ENCODE data around the gene OR7A10. TPM values are rescaled to one million over a fixed set of nuclear protein-coding genes. Genes with fewer than 3 reads are reported as not detected.

The OR7A10 gene
- total RNA-seq (not detected in 2 replicates), polyA plus RNA-seq (not detected in 2 replicates)

DNA sequence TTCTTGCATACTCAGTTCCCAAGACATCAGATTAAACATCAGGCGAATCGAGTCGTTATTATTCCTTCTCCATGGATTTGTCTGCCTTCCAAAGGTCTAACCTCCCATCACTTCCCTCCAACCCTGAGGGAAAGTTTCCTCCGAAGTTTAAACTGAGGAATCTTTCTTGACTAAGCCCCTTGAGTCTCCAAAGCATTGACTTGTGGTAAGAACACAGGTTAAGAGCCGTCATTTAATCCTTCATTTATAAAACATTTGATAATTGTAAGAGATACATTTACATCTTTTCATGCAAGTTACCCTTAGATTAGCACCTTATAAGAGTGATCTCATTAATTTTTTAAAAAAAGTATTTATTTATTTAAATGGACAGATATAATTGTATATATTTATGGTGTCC is at the start of gene OR7A10:
Gene OR7A10 (minus strand): TSS at position 101 of the 400 bp plus-strand sequence. CDS start 7,045 bp downstream, outside the sequence.
- Histone ChIP-seq H3K9me2 (replicated peaks; ENCODE audit: insufficient read depth) (no peaks in the 10 kb centered on the region), H3K4me1 (ENCODE audit: insufficient read depth) (no peaks in the 10 kb centered on the region), H3K4me2 (no peak within 1 kb of the TSS), H3K79me2 (no peaks in the 10 kb centered on the region), H2AFZ (no peak within 1 kb of the TSS), H4K20me1 (ENCODE audit: insufficient read depth, poor library complexity, severe bottlenecking) (no peaks in the 10 kb centered on the region), H3K27me3 (no peaks in the 10 kb centered on the region), H3K9me3 (ENCODE audit: low read depth) (no peaks in the 10 kb centered on the region), H3K36me3 (replicated peaks; ENCODE audit: insufficient read depth, low read depth) (no peaks in the 10 kb centered on the region), H3K4me3 (no peak within 1 kb of the TSS), H3K27ac (no peak within 1 kb of the TSS)
- TF ChIP-seq EZH2phosphoT487 (IDR thresholded peaks at IDR 0.05; ENCODE audit: low read depth, severe bottlenecking, unreplicated experiment) (no peak), EZH2 (IDR thresholded peaks at IDR 0.05; ENCODE audit: borderline replicate concordance) (no peak)
- TF ChIP-seq, protein P1, sequence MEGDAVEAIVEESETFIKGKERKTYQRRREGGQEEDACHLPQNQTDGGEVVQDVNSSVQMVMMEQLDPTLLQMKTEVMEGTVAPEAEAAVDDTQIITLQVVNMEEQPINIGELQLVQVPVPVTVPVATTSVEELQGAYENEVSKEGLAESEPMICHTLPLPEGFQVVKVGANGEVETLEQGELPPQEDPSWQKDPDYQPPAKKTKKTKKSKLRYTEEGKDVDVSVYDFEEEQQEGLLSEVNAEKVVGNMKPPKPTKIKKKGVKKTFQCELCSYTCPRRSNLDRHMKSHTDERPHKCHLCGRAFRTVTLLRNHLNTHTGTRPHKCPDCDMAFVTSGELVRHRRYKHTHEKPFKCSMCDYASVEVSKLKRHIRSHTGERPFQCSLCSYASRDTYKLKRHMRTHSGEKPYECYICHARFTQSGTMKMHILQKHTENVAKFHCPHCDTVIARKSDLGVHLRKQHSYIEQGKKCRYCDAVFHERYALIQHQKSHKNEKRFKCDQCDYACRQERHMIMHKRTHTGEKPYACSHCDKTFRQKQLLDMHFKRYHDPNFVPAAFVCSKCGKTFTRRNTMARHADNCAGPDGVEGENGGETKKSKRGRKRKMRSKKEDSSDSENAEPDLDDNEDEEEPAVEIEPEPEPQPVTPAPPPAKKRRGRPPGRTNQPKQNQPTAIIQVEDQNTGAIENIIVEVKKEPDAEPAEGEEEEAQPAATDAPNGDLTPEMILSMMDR (IDR thresholded peaks at IDR 0.05; ENCODE audit: poor library complexity), result no peak
- DNase-seq (ENCODE audit: low spot score), result no peak
- WGBS (ENCODE audit: low lambda C conversion rate, missing lambda C conversion rate), result 70% methylated on average over 5 of the region's 5 CpGs

DNA sequence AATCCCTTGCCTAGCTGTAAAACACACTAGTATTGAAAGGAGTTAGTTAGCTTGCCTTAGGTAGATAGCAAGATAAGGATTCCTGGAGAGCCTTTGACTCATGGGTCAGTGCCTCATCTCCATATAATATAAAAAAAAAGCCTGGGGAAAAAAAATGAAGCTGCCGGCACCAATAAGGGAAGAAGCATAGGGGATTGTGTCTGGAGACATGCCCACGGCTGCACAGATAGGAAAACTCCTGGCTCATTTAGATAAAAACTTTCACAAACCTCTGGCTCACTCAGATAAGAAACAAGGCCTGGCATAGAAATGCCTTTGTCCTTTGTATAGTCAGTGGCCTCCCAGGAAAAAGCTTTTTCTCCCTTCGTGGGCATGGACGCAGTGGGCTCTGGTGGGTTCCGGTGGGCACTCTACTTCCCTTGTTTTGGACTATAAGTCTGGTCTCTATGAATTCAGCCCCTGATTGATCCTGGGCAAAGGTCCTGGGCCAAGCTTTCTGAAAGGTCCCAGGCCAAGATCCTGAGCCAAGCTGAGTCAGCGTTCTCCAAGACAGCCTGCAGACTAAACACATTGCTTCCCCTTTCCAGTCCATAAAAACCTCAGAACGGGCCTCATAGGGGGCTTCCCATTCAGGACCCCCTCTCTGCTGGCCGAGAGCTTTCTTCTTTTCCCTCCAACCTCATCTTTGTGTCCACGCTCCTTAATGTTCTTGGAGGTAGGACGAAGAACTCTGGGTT is 42.1 kb upstream of the OR7A10 start:
- no peaks in the 10 kb centered on the region for H3K4me1 ChIP-seq (ENCODE audit: insufficient read depth)
- H3K9me3 ChIP-seq (ENCODE audit: low read depth), result no peaks in the 10 kb centered on the region
- H3K4me2 ChIP-seq, result no peak overlapping the region
- no peaks in the 10 kb centered on the region for H3K27me3 ChIP-seq
- no peak overlapping the region for H2AFZ ChIP-seq
- H3K27ac ChIP-seq, result no peak overlapping the region
- no peaks in the 10 kb centered on the region for H4K20me1 ChIP-seq (ENCODE audit: insufficient read depth, poor library complexity, severe bottlenecking)
- no peak for TF ChIP-seq EZH2phosphoT487 (IDR thresholded peaks at IDR 0.05; ENCODE audit: low read depth, severe bottlenecking, unreplicated experiment)
- TF ChIP-seq, protein P1 (IDR thresholded peaks at IDR 0.05; ENCODE audit: poor library complexity), result no peak
- no peak for TF ChIP-seq EZH2 (IDR thresholded peaks at IDR 0.05; ENCODE audit: borderline replicate concordance)
- no peaks in the 10 kb centered on the region for H3K79me2 ChIP-seq
- no peaks in the 10 kb centered on the region for H3K36me3 ChIP-seq (replicated peaks; ENCODE audit: insufficient read depth, low read depth)
- WGBS (ENCODE audit: low lambda C conversion rate, missing lambda C conversion rate), result 75% methylated on average over 10 of the region's 10 CpGs
- no peak for DNase-seq (ENCODE audit: low spot score)
- no peak overlapping the region for H3K4me3 ChIP-seq
- no peaks in the 10 kb centered on the region for H3K9me2 ChIP-seq (replicated peaks; ENCODE audit: insufficient read depth)

DNA sequence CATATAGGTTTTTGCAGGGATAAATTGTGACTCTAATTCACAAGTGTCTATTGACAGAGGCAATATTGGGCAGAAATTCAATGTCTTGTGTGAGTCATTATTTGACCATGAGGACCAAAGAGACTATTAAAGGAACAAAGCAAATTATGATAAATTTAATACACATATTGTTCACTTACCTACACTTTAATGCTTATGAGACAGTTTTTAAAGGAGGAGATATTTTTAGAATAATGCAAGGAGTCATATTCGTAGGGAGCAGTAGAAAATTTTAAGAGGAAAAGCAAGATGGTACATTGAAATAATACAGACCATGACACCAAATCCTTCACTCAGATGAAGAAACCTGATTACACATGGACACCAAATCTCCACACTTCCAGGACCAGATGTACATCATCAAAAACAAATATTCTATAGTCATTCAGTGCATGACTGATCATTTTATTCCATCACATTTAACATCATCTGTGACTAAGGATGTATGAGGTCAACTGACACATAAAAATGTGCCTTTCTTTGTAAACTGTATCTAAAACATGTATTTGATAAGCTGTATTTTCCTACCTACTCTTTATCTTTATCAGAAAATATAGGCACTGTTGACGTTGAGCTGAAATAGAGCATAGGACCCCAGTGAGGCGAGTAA is 41.4 kb upstream of the OR7A10 start:
- H2AFZ ChIP-seq, result no peak overlapping the region
- 67% methylated on average over 3 of the region's 3 CpGs for WGBS (ENCODE audit: low lambda C conversion rate, missing lambda C conversion rate)

More for the DNA sequence above, 41.4 kb upstream of the OR7A10 start:
- Histone ChIP-seq H3K9me3 (ENCODE audit: low read depth) (no peaks in the 10 kb centered on the region), H3K4me1 (ENCODE audit: insufficient read depth) (no peaks in the 10 kb centered on the region), H3K79me2 (no peaks in the 10 kb centered on the region), H3K27ac (no peak overlapping the region), H3K36me3 (replicated peaks; ENCODE audit: insufficient read depth, low read depth) (no peaks in the 10 kb centered on the region), H3K9me2 (replicated peaks; ENCODE audit: insufficient read depth) (no peaks in the 10 kb centered on the region), H3K4me3 (no peak overlapping the region), H4K20me1 (ENCODE audit: insufficient read depth, poor library complexity, severe bottlenecking) (no peaks in the 10 kb centered on the region), H3K4me2 (no peak overlapping the region), H3K27me3 (no peaks in the 10 kb centered on the region)
- TF ChIP-seq, protein P1 (IDR thresholded peaks at IDR 0.05; ENCODE audit: poor library complexity), result no peak
- TF ChIP-seq EZH2phosphoT487 (IDR thresholded peaks at IDR 0.05; ENCODE audit: low read depth, severe bottlenecking, unreplicated experiment) (no peak), EZH2 (IDR thresholded peaks at IDR 0.05; ENCODE audit: borderline replicate concordance) (no peak)
- DNase-seq (ENCODE audit: low spot score), result no peak
